ENCODE results near the gene DIAPH2. TPM values are rescaled to one million over a fixed set of nuclear protein-coding genes. Genes with fewer than 3 reads are reported as not detected.

DIAPH2 gene
- total RNA-seq, 1 experiment from 2014 or later: 10.4 TPM

GRCh38 chrX:96770315-96770714 is 85.7 kb downstream of the DIAPH2 start:
- TF ChIP-seq EZH2 (IDR thresholded peaks at IDR 0.05; ENCODE audit: borderline replicate concordance, low read depth, low read length, poor library complexity, severe bottlenecking): no peak
- peak; percentile 61 for TF ChIP-seq CTCF (conservative IDR thresholded peaks at IDR 0.05; ENCODE audit: low read depth, low read length)
- BruUV-seq (replicated peaks): no TSS peak
- Histone ChIP-seq H3K4me3 (ENCODE audit: low read depth, low read length, poor library complexity, severe bottlenecking) (no peak overlapping the region), H3K27ac (ENCODE audit: low read depth, low read length, poor library complexity, severe bottlenecking) (no peak overlapping the region), H3K4me1 (ENCODE audit: insufficient read depth, low read length, poor library complexity, severe bottlenecking) (no peaks in the 10 kb centered on the region), H3K27me3 (replicated peaks; ENCODE audit: insufficient read depth, low read depth, low read length, poor library complexity) (no peaks in the 10 kb centered on the region), H3K9me3 (ENCODE audit: low read depth, low read length, poor library complexity, severe bottlenecking) (no peaks in the 10 kb centered on the region), H3K36me3 (ENCODE audit: insufficient read depth, low read length, poor library complexity, severe bottlenecking) (no peaks in the 10 kb centered on the region)
- CTCF ChIA-PET: no interaction called here
- DNase-seq (ENCODE audit: low spot score): peak; percentile 38
- POLR2A ChIA-PET (ENCODE audit: low non-redundant PET): no interaction called here
- intact Hi-C loops (cut with micrococcal nuclease; ENCODE audit: unreplicated experiment): loop anchor here (5.0 kb wide), 1 partner anchor 917 kb away; no protein-coding TSS in a partner anchor

- Histone ChIP-seq H3K4me1 (ENCODE audit: insufficient read depth, low read length, poor library complexity, severe bottlenecking) (no peaks in the 10 kb centered on the region), H3K4me3 (ENCODE audit: low read depth, low read length, poor library complexity, severe bottlenecking) (no peak overlapping the region), H3K27me3 (replicated peaks; ENCODE audit: insufficient read depth, low read depth, low read length, poor library complexity) (no peaks in the 10 kb centered on the region), H3K9me3 (ENCODE audit: low read depth, low read length, poor library complexity, severe bottlenecking) (no peaks in the 10 kb centered on the region), H3K36me3 (ENCODE audit: insufficient read depth, low read length, poor library complexity, severe bottlenecking) (no peaks in the 10 kb centered on the region), H3K27ac (ENCODE audit: low read depth, low read length, poor library complexity, severe bottlenecking) (no peak overlapping the region)
- ChIA-PET CTCF (no interaction called here), POLR2A (ENCODE audit: low non-redundant PET) (no interaction called here)
- no TSS peak for BruUV-seq (replicated peaks)
- TF ChIP-seq CTCF (conservative IDR thresholded peaks at IDR 0.05; ENCODE audit: low read depth, low read length): no peak
- no peak for TF ChIP-seq EZH2 (IDR thresholded peaks at IDR 0.05; ENCODE audit: borderline replicate concordance, low read depth, low read length, poor library complexity, severe bottlenecking)
- intact Hi-C loops (cut with micrococcal nuclease; ENCODE audit: unreplicated experiment): loop anchor here (5.0 kb wide), 1 partner anchor 916 kb away; no protein-coding TSS in a partner anchor
- no peak for DNase-seq (ENCODE audit: low spot score)
These were observed 86.8 kb downstream of the DIAPH2 start for GRCh38 chrX:96771486-96771885.

- Histone ChIP-seq H3K27me3 (replicated peaks; ENCODE audit: insufficient read depth, low read depth, low read length, poor library complexity) (no peaks in the 10 kb centered on the region), H3K9me3 (ENCODE audit: low read depth, low read length, poor library complexity, severe bottlenecking) (no peaks in the 10 kb centered on the region), H3K36me3 (ENCODE audit: insufficient read depth, low read length, poor library complexity, severe bottlenecking) (no peaks in the 10 kb centered on the region), H3K4me1 (ENCODE audit: insufficient read depth, low read length, poor library complexity, severe bottlenecking) (no peaks in the 10 kb centered on the region), H3K4me3 (ENCODE audit: low read depth, low read length, poor library complexity, severe bottlenecking) (no peak overlapping the region), H3K27ac (ENCODE audit: low read depth, low read length, poor library complexity, severe bottlenecking) (no peak overlapping the region)
- BruUV-seq (replicated peaks): no TSS peak
- ChIA-PET CTCF (no interaction called here), POLR2A (ENCODE audit: low non-redundant PET) (no interaction called here)
- DNase-seq (ENCODE audit: low spot score): no peak
- intact Hi-C loops (cut with micrococcal nuclease; ENCODE audit: unreplicated experiment): loop anchor here (5.0 kb wide), 1 partner anchor 913 kb away; no protein-coding TSS in a partner anchor
- TF ChIP-seq EZH2 (IDR thresholded peaks at IDR 0.05; ENCODE audit: borderline replicate concordance, low read depth, low read length, poor library complexity, severe bottlenecking) (no peak), CTCF (conservative IDR thresholded peaks at IDR 0.05; ENCODE audit: low read depth, low read length) (no peak)
These were observed 89.5 kb downstream of the DIAPH2 start for GRCh38 chrX:96774116-96774515.
